K562 (cell line): ENCODE measurements around the gene KRT16. TPM values are rescaled to one million over a fixed set of nuclear protein-coding genes. Genes with fewer than 3 reads are reported as not detected.

ENCODE experiments used
- ATF3 ChIP-seq, 2 experiments: fragments of 450-650 bp in 1 of 2; sonication (generic) in 1 of 2; formaldehyde crosslinking in 1 of 2; IDR thresholded peaks in 1 of 2; conservative IDR thresholded peaks in 1 of 2; 2 replicates each; pipeline versions ENCODE4 v1.6.1 to v1.8.1; 2016 to 2023; ENCODE audit warnings: mild to moderate bottlenecking in 2 of 2, moderate library complexity in 2 of 2, inconsistent platforms in 1 of 2, missing genetic modification reagents in 1 of 2
- ATF7 ChIP-seq: fragments of 450-650 bp; IDR thresholded peaks from 2 replicates; pipeline ENCODE4 v1.7.1; 2014; ENCODE audit warnings: mild to moderate bottlenecking, moderate library complexity
- C11orf30 ChIP-seq: fragments of 450-650 bp; IDR thresholded peaks from 2 replicates; pipeline ENCODE4 v1.6.1; 2016; ENCODE audit warnings: low read depth, mild to moderate bottlenecking
- CREBBP ChIP-seq: IDR thresholded peaks from one replicate; pipeline ENCODE4 v1.6.1; 2012; ENCODE audit warnings: low read depth, mild to moderate bottlenecking, control low read depth, inconsistent platforms, low read length
- CTBP1 ChIP-seq: fragments of 450-650 bp; IDR thresholded peaks from 2 replicates; pipeline ENCODE4 v1.6.1; 2016; ENCODE audit warnings: borderline replicate concordance
- GATAD2A ChIP-seq: fragments of 450-650 bp; IDR thresholded peaks from 2 replicates; pipeline ENCODE4 v1.6.1; 2017
- GTF2B ChIP-seq: IDR thresholded peaks from 2 replicates; pipeline ENCODE4 v1.6.1; 2011; ENCODE audit not compliant: insufficient read length; ENCODE audit errors: extremely low read depth
- IRF2 ChIP-seq: sonication (generic); formaldehyde crosslinking; IDR thresholded peaks from 2 replicates; pipeline ENCODE4 v1.8.1; 2022; ENCODE audit warnings: mild to moderate bottlenecking, missing genetic modification reagents
- MCM3 ChIP-seq: fragments of 450-650 bp; IDR thresholded peaks from 2 replicates; pipeline ENCODE4 v1.6.1; 2016
- NFE2L1 ChIP-seq: fragments of 450-650 bp; IDR thresholded peaks from 2 replicates; pipeline ENCODE4 v1.6.1; 2016; ENCODE audit warnings: missing genetic modification characterization, low read depth, mild to moderate bottlenecking, missing compliant biosample characterization, moderate library complexity, borderline replicate concordance
- NFXL1 ChIP-seq: fragments of 450-650 bp; formaldehyde crosslinking; IDR thresholded peaks from 2 replicates; pipeline ENCODE4 v1.4.0; 2021; ENCODE audit warnings: mild to moderate bottlenecking
- PCBP2 ChIP-seq: fragments of 200-400 bp; formaldehyde crosslinking; IDR thresholded peaks from 2 replicates; pipeline ENCODE4 v1.6.1; 2018; ENCODE audit warnings: low read length, low read depth, mild to moderate bottlenecking, moderate library complexity; ENCODE audit not compliant: poor library complexity, severe bottlenecking
- RAD51 ChIP-seq: fragments of 450-650 bp; IDR thresholded peaks from 2 replicates; pipeline ENCODE4 v1.7.1; 2016; ENCODE audit warnings: low read depth, mild to moderate bottlenecking, borderline replicate concordance
- RBBP5 ChIP-seq: fragments of 200-600 bp; sonication (generic); IDR thresholded peaks from 2 replicates; pipeline ENCODE4 v1.6.1; 2012; ENCODE audit warnings: borderline replicate concordance, mild to moderate bottlenecking, low read length, control low read depth, inconsistent platforms; ENCODE audit not compliant: insufficient read depth, poor library complexity, severe bottlenecking
- SMARCA4 ChIP-seq: fragments of 450-650 bp; IDR thresholded peaks from 2 replicates; pipeline ENCODE4 v1.6.1; 2016
- SMARCA5 ChIP-seq: fragments of 450-650 bp; IDR thresholded peaks from 2 replicates; pipeline ENCODE4 v1.6.1; 2016
- SMC3 ChIP-seq: conservative IDR thresholded peaks from 2 replicates; pipeline ENCODE4 v1.6.1; 2011; ENCODE audit warnings: low read depth, low read length, improper control_type of control experiment; ENCODE audit not compliant: insufficient read depth
- SP2 ChIP-seq: IDR thresholded peaks from 2 replicates; pipeline ENCODE4 v1.6.1; 2011; ENCODE audit warnings: mild to moderate bottlenecking, low read depth, low read length, moderate library complexity; ENCODE audit not compliant: poor library complexity, severe bottlenecking; ENCODE audit errors: extremely low read depth
- TBP ChIP-seq: optimal IDR thresholded peaks from 2 replicates; pipeline ENCODE3; 2011; ENCODE audit warnings: low read depth, low read length, improper control_type of control experiment
- TEAD2 ChIP-seq: fragments of 450-650 bp; IDR thresholded peaks from 2 replicates; pipeline ENCODE4 v1.6.1; 2016; ENCODE audit warnings: missing genetic modification characterization, control low read depth, missing compliant biosample characterization
- TRIM25 ChIP-seq: fragments of 450-650 bp; IDR thresholded peaks from 2 replicates; pipeline ENCODE4 v1.7.0; 2016; ENCODE audit warnings: borderline replicate concordance
- XRCC5 ChIP-seq: fragments of 200-400 bp; formaldehyde crosslinking; IDR thresholded peaks from 2 replicates; pipeline ENCODE4 v1.6.1; 2017; ENCODE audit warnings: low read depth, mild to moderate bottlenecking, low read length
- ZBTB1 ChIP-seq: sonication (generic); formaldehyde crosslinking; IDR thresholded peaks from 2 replicates; pipeline ENCODE4 v1.8.1; 2023; ENCODE audit warnings: missing genetic modification reagents, low read depth, mild to moderate bottlenecking, borderline replicate concordance
- ZC3H8 ChIP-seq: fragments of 450-650 bp; IDR thresholded peaks from 2 replicates; pipeline ENCODE4 v1.6.1; 2017
- ZNF408 ChIP-seq: fragments of 250-450 bp; sonication (Bioruptor Pico); IDR thresholded peaks from 2 replicates; pipeline ENCODE4 v1.4.0; 2020; ENCODE audit warnings: low read depth, mild to moderate bottlenecking, moderate library complexity
- ZNF507 ChIP-seq: conservative IDR thresholded peaks from 2 replicates; pipeline ENCODE4 v1.6.1; 2017; ENCODE audit warnings: missing genetic modification characterization, missing compliant biosample characterization
- ZZZ3 ChIP-seq: fragments of 450-650 bp; IDR thresholded peaks from 2 replicates; pipeline ENCODE4 v1.6.1; 2016; ENCODE audit warnings: antibody characterized with exemption, mild to moderate bottlenecking, moderate library complexity
- polyA plus RNA-seq, 8 experiments: library from polyadenylated mRNA; depleted of rRNA in 4 of 8; stranded (reverse) in 5 of 8; unstranded in 3 of 8; fragments of >200 nt; fragmentation: Nextera tagmentation in 2 of 8; fragmentation: Illumina TruSeq in 1 of 8; extraction: Ambion mirVana in 2 of 8; extraction: Trizol in 1 of 8; gene quantifications; 2 replicates each; pipeline versions ENCODE4 v1.2.1 to v1.2.3, GENCODE V29; 2011 to 2014; ENCODE audit warnings: inconsistent platforms in 1 of 8, missing spikeins in 1 of 8
- total RNA-seq, 7 experiments: library from RNA; depleted of rRNA in 6 of 7; stranded (reverse); fragments of >200 nt in 6 of 7; fragmentation: Illumina TruSeq in 2 of 7; extraction: Trizol in 2 of 7; gene quantifications; 2 replicates each; pipeline versions ENCODE4 v1.2.1 to v1.2.3, GENCODE V29; 2011 to 2021; ENCODE audit warnings: low replicate concordance in 1 of 7

Gene KRT16
- total and polyA plus RNA-seq, 9 of the 15 experiments (the other 6 are each of a cell fraction or from before 2014, with no cell fraction given): 0.04 TPM; not detected in 8

GRCh38 chr17:41579484-41580243, 32.9 kb downstream of the KRT16 start (continued):
- TF ChIP-seq TRIM25 (no peak), C11orf30 (no peak), GTF2B (no peak), XRCC5 (peak; percentile 49; the same call in 1 of the 2 replicates), ZNF408 (no peak), CTBP1 (peak; percentile 63), NFXL1 (CRISPR knock-in tag) (no peak), ZBTB1 (no peak), RBBP5 (no peak), ZZZ3 (no peak), PCBP2 (no peak), SP2 (no peak), ATF3 (IDR thresholded peaks at IDR 0.05) (no peak), ATF3 (CRISPR knock-in tag; conservative IDR thresholded peaks at IDR 0.05) (no peak), TEAD2 (tag) (no peak), ZNF507 (tag) (no peak), NFE2L1 (tag) (no peak), ZC3H8 (no peak), CREBBP (no peak), SMC3 (peak; percentile 71), IRF2 (CRISPR knock-in tag) (no peak), RAD51 (peak; percentile 81), SMARCA5 (no peak), ATF7 (peak; percentile 29; the same call in 1 of the 2 replicates), TBP (peak; percentile 38), MCM3 (no peak), SMARCA4 (no peak), GATAD2A (no peak)
